ENCODE measurements around the gene TSLP. TPM values are rescaled to one million over a fixed set of nuclear protein-coding genes. Genes with fewer than 3 reads are reported as not detected.

The TSLP gene
- polyA plus RNA-seq, 3 donors = 0.11 TPM; not detected in 2

GRCh38 chr5:111124793-111125192, 53.3 kb downstream of the TSLP start:
- H3K27ac ChIP-seq (ENCODE audit: low read depth in 1 of 2, low read length in 2 of 2) = no peak overlapping the region
- H3K9me3 Mint-ChIP-seq = no peaks in the 10 kb centered on the region
- WGBS (ENCODE audit: insufficient coverage) = no CpG with 5 or more reads among the region's 1 CpG
- no peak overlapping the region for H3K4me3 ChIP-seq (replicated peaks in 1 of 3; ENCODE audit: low read depth in 2 of 3, low read length in 3 of 3)
- H3K4me2 ChIP-seq (replicated peaks; ENCODE audit: extremely low read depth, low read length, poor library complexity, severe bottlenecking) = no peak overlapping the region
- no peak overlapping the region for H3K4me3 Mint-ChIP-seq
- intact Hi-C loops (cut with micrococcal nuclease) = no loop called here
- no peaks in the 10 kb centered on the region for H3K27me3 Mint-ChIP-seq (ENCODE audit: low read depth in 3 of 3)
- peaks cover 82 to 91% of the 10 kb centered on the region in 2 donors for H3K36me3 ChIP-seq (replicated peaks in 1 of 2; ENCODE audit: control insufficient read depth in 1 of 2, insufficient read depth in 2 of 2, low read length in 2 of 2)
- no peak for TF ChIP-seq CTCF (IDR thresholded peaks at IDR 0.05)
- H3K4me1 Mint-ChIP-seq = no peaks in the 10 kb centered on the region
- H3K9ac ChIP-seq (ENCODE audit: insufficient read depth, low read length, poor library complexity, severe bottlenecking) = no peak overlapping the region
- DNase-seq = no peak
- H3K36me3 Mint-ChIP-seq = peaks cover 70 to 73% of the 10 kb centered on the region in 2 donors
- no peaks in the 10 kb centered on the region for H4K20me1 ChIP-seq (ENCODE audit: insufficient read depth, low read length)
- H3K27me3 ChIP-seq (ENCODE audit: control insufficient read depth in 2 of 2, insufficient read depth in 2 of 2, low read length in 2 of 2) = no peaks in the 10 kb centered on the region
- H3K9me3 ChIP-seq (replicated peaks in 1 of 2; ENCODE audit: control insufficient read depth in 1 of 2, insufficient read depth in 1 of 2, low read length in 2 of 2) = no peaks in the 10 kb centered on the region
- H3K4me1 ChIP-seq (ENCODE audit: control insufficient read depth in 1 of 2, insufficient read depth in 2 of 2, low read length in 2 of 2) = no peaks in the 10 kb centered on the region
- no peak overlapping the region for H3K27ac Mint-ChIP-seq
- no peaks in the 10 kb centered on the region for H3K79me2 ChIP-seq (ENCODE audit: insufficient read depth, low read length)
- no peak overlapping the region for H2AFZ ChIP-seq (ENCODE audit: insufficient read depth, low read depth, low read length, poor library complexity, severe bottlenecking)

- Histone ChIP-seq H3K4me2 (replicated peaks; ENCODE audit: extremely low read depth, low read length, poor library complexity, severe bottlenecking) (no peak overlapping the region), H2AFZ (ENCODE audit: insufficient read depth, low read depth, low read length, poor library complexity, severe bottlenecking) (no peak overlapping the region), H3K36me3 (replicated peaks in 1 of 2; ENCODE audit: control insufficient read depth in 1 of 2, insufficient read depth in 2 of 2, low read length in 2 of 2) (peaks cover 61 to 70% of the 10 kb centered on the region in 2 donors), H3K9ac (ENCODE audit: insufficient read depth, low read length, poor library complexity, severe bottlenecking) (no peak overlapping the region), H3K4me3 (replicated peaks in 1 of 3; ENCODE audit: low read depth in 2 of 3, low read length in 3 of 3) (no peak overlapping the region), H3K9me3 (replicated peaks in 1 of 2; ENCODE audit: control insufficient read depth in 1 of 2, insufficient read depth in 1 of 2, low read length in 2 of 2) (no peaks in the 10 kb centered on the region), H3K4me1 (ENCODE audit: control insufficient read depth in 1 of 2, insufficient read depth in 2 of 2, low read length in 2 of 2) (no peaks in the 10 kb centered on the region), H3K27me3 (ENCODE audit: control insufficient read depth in 2 of 2, insufficient read depth in 2 of 2, low read length in 2 of 2) (no peaks in the 10 kb centered on the region), H4K20me1 (ENCODE audit: insufficient read depth, low read length) (no peaks in the 10 kb centered on the region), H3K27ac (ENCODE audit: low read depth in 1 of 2, low read length in 2 of 2) (no peak overlapping the region), H3K79me2 (ENCODE audit: insufficient read depth, low read length) (no peaks in the 10 kb centered on the region)
- no peak overlapping the region for H3K27ac Mint-ChIP-seq
- no peak for DNase-seq
- TF ChIP-seq CTCF (IDR thresholded peaks at IDR 0.05) = no peak
- intact Hi-C loops (cut with micrococcal nuclease) = no loop called here
- no peaks in the 10 kb centered on the region for H3K4me1 Mint-ChIP-seq
- H3K27me3 Mint-ChIP-seq (ENCODE audit: low read depth in 3 of 3) = no peaks in the 10 kb centered on the region
- no peaks in the 10 kb centered on the region for H3K9me3 Mint-ChIP-seq
- WGBS (ENCODE audit: insufficient coverage) = 100% methylated on average over 3 of the region's 3 CpGs
- H3K4me3 Mint-ChIP-seq = no peak overlapping the region
- peaks cover 56% of the 10 kb centered on the region in 2 donors for H3K36me3 Mint-ChIP-seq
These were observed 55.4 kb downstream of the TSLP start for GRCh38 chr5:111126896-111127295.

Other genes with a start within 250 kb of the TSLP start
- 1 to 10 TPM; 7.2 to 8.7 (median 8.2) TPM for gene WDR36, start 20.6 kb downstream of the TSLP start, polyA plus RNA-seq
- under 1 TPM in 2 of 3 donors, not detected in 1; 0.24 to 0.28 TPM for gene CAMK4, start 152.7 kb downstream of the TSLP start, polyA plus RNA-seq

Data from CD14-positive monocyte (primary cell).